HEK293T (cell line): ENCODE results near the gene SNX22.

Experiments
- CTCF ChIA-PET: fragments of 350-600 bp; formaldehyde crosslinking; extraction: SDS; loops from one replicate; lab custom pipeline; 2021; ENCODE audit warnings: antibody characterized with exemption, inconsistent platforms; lab: Yijun Ruan, JAX
- POLR2A ChIA-PET: fragments of 350-600 bp; formaldehyde crosslinking; extraction: SDS; loops from one replicate; lab custom pipeline; 2020; ENCODE audit warnings: antibody characterized with exemption, inconsistent platforms; lab: Yijun Ruan, JAX
- DNase-seq: peaks from one replicate; pipeline ENCODE4 v3.0.0; 2012; ENCODE audit warnings: mixed read lengths; ENCODE audit errors: extremely low spot score
- ARNT ChIP-seq: fragments of 450-650 bp; IDR thresholded peaks from 2 replicates; pipeline ENCODE4 v1.6.1; 2017; ENCODE audit warnings: mild to moderate bottlenecking
- BHLHE40 ChIP-seq: fragments of 450-650 bp; IDR thresholded peaks from 2 replicates; pipeline ENCODE4 v1.6.1; 2016; ENCODE audit warnings: mild to moderate bottlenecking, moderate library complexity, borderline replicate concordance
- CTBP1 ChIP-seq: fragments of 450-650 bp; IDR thresholded peaks from 2 replicates; pipeline ENCODE4 v1.6.1; 2016; ENCODE audit warnings: borderline replicate concordance
- ELF4 ChIP-seq: fragments of 450-650 bp; IDR thresholded peaks from 2 replicates; pipeline ENCODE4 v1.6.1; 2017; ENCODE audit warnings: antibody characterized with exemption
- FOXA1 ChIP-seq: fragments of 450-650 bp; IDR thresholded peaks from 2 replicates; pipeline ENCODE4 v1.6.1; 2016; ENCODE audit warnings: mild to moderate bottlenecking
- FOXK2 ChIP-seq: fragments of 450-650 bp; IDR thresholded peaks from 2 replicates; pipeline ENCODE4 v1.6.1; 2016; ENCODE audit warnings: mild to moderate bottlenecking
- FOXM1 ChIP-seq: fragments of 450-650 bp; IDR thresholded peaks from 2 replicates; pipeline ENCODE4 v1.6.1; 2017; ENCODE audit warnings: mild to moderate bottlenecking, borderline replicate concordance
- HDGF ChIP-seq: fragments of 450-650 bp; IDR thresholded peaks from 2 replicates; pipeline ENCODE4 v1.6.1; 2017; ENCODE audit warnings: antibody characterized with exemption, borderline replicate concordance
- L3MBTL2 ChIP-seq: fragments of 450-650 bp; conservative IDR thresholded peaks from 2 replicates; pipeline ENCODE4 v1.6.1; 2016; ENCODE audit warnings: mild to moderate bottlenecking
- LEF1 ChIP-seq: fragments of 450-650 bp; IDR thresholded peaks from 2 replicates; pipeline ENCODE4 v1.6.1; 2017; ENCODE audit warnings: mild to moderate bottlenecking, borderline replicate concordance
- NFRKB ChIP-seq: fragments of 450-650 bp; IDR thresholded peaks from 2 replicates; pipeline ENCODE4 v1.6.1; 2016; ENCODE audit warnings: mild to moderate bottlenecking, moderate library complexity
- PKNOX1 ChIP-seq: fragments of 450-650 bp; IDR thresholded peaks from 2 replicates; pipeline ENCODE4 v1.6.1; 2016
- SP1 ChIP-seq: fragments of 450-650 bp; IDR thresholded peaks from 2 replicates; pipeline ENCODE4 v1.6.1; 2017
- SUZ12 ChIP-seq: fragments of 450-650 bp; IDR thresholded peaks from 2 replicates; pipeline ENCODE4 v1.6.1; 2016; ENCODE audit warnings: mild to moderate bottlenecking
- TARDBP ChIP-seq: fragments of 450-650 bp; IDR thresholded peaks from 2 replicates; pipeline ENCODE4 v1.6.1; 2016
- ZNF384 ChIP-seq: fragments of 450-650 bp; IDR thresholded peaks from 2 replicates; pipeline ENCODE4 v1.6.1; 2016

The SNX22 gene

GRCh38 chr15:64152507-64153387, 1.2 kb downstream of the SNX22 start:
- TF ChIP-seq HDGF: no peak
- no peak for TF ChIP-seq FOXA1
- no peak for TF ChIP-seq L3MBTL2
- TF ChIP-seq NFRKB: no peak
- TF ChIP-seq FOXM1: no peak
- TF ChIP-seq ZNF384: no peak
- no peak for TF ChIP-seq LEF1
- TF ChIP-seq ARNT: no peak
- TF ChIP-seq ELF4: no peak
- no peak for TF ChIP-seq CTBP1
- no peak for TF ChIP-seq PKNOX1
- no peak for TF ChIP-seq FOXK2
- TF ChIP-seq SUZ12: no peak
- TF ChIP-seq BHLHE40: no peak
- TF ChIP-seq TARDBP: no peak
- TF ChIP-seq SP1: no peak
- CTCF ChIA-PET: interaction anchor here (0.6 to 0.9 kb wide), 7 partner anchors 9 to 543 kb away, joined by 3 to 6 read pairs (median 3); partner anchors contain the start of gene CIAO2A
- no peak for DNase-seq
- POLR2A ChIA-PET: interaction anchor here (2.2 to 2.3 kb wide), 2 partner anchors 10 to 60 kb away, joined by 8 to 18 read pairs; partner anchors contain the start of genes CIAO2A and PPIB

GRCh38 chr15:64153480-64154367, 2.2 kb downstream of the SNX22 start:
- peak; percentile 81 for DNase-seq
- ChIA-PET CTCF (interaction anchor here (0.6 to 0.9 kb wide), 7 partner anchors 8 to 544 kb away, joined by 3 to 6 read pairs (median 3); partner anchors contain the start of gene CIAO2A), POLR2A (interaction anchor here (0.7 to 2.3 kb wide), 3 partner anchors 9 to 60 kb away, joined by 3 to 18 read pairs (median 8); partner anchors contain the start of genes CIAO2A, PPIB and SNX1)
- no peak for TF ChIP-seq PKNOX1
- TF ChIP-seq NFRKB: no peak
- TF ChIP-seq TARDBP: no peak
- TF ChIP-seq CTBP1: no peak
- no peak for TF ChIP-seq L3MBTL2
- TF ChIP-seq BHLHE40: no peak
- no peak for TF ChIP-seq FOXM1
- TF ChIP-seq SP1: no peak
- TF ChIP-seq ZNF384: no peak

- ChIA-PET POLR2A (no interaction called here), CTCF (interaction anchor here (0.7 kb wide), 1 partner anchor 26 kb away, joined by 3 read pairs; no protein-coding TSS in a partner anchor)
- DNase-seq: no peak
- no peak for TF ChIP-seq L3MBTL2
- no peak for TF ChIP-seq FOXM1
Observed at GRCh38 chr15:64155802-64156651, 4.5 kb downstream of the SNX22 start.

GRCh38 chr15:64156652-64157331, 5.3 kb downstream of the SNX22 start:
- TF ChIP-seq ELF4 (no peak), NFRKB (no peak), ARNT (no peak)
- POLR2A ChIA-PET: no interaction called here
- CTCF ChIA-PET: interaction anchor here (0.7 kb wide), 1 partner anchor 26 kb away, joined by 3 read pairs; no protein-coding TSS in a partner anchor
- no peak for DNase-seq

- DNase-seq: no peak
- no peak for TF ChIP-seq SUZ12
- ChIA-PET CTCF (no interaction called here), POLR2A (no interaction called here)
Observed at GRCh38 chr15:64157599-64158125, 6.1 kb downstream of the SNX22 start.
